Retinal pigment epithelial cell (primary cell): ENCODE measurements around the gene STT3B.

Experiments used
- DNase-seq: peaks from one replicate; pipeline ENCODE4 v3.0.0-alpha.2; 2010; ENCODE audit warnings: low read depth
- H3K4me3 ChIP-seq: 2 replicates; pipeline ENCODE4 v1.5.1; 2011; ENCODE audit warnings: mild to moderate bottlenecking, low read length, control low read depth, moderate library complexity
- CTCF ChIP-seq: conservative IDR thresholded peaks from 2 replicates; pipeline ENCODE4 v1.5.1; 2011; ENCODE audit warnings: low read depth, low read length, control low read depth, inconsistent platforms

The STT3B gene

GRCh38 chr3:31659246-31659645 is 126.5 kb downstream of the STT3B start:
- no peak overlapping the region for H3K4me3 ChIP-seq
- TF ChIP-seq CTCF, result no peak
- DNase-seq, result no peak

GRCh38 chr3:31661286-31661685 is 128.6 kb downstream of the STT3B start:
- no peak for TF ChIP-seq CTCF
- no peak overlapping the region for H3K4me3 ChIP-seq

GRCh38 chr3:31661993-31662670 is 129.4 kb downstream of the STT3B start:
- no peak for DNase-seq
- H3K4me3 ChIP-seq, result no peak overlapping the region
- no peak for TF ChIP-seq CTCF

More at GRCh38 chr3:31661286-31661685, 128.6 kb downstream of the STT3B start:
- DNase-seq, result no peak

GRCh38 chr3:31664031-31664430 is 131.3 kb downstream of the STT3B start:
- DNase-seq, result no peak
- TF ChIP-seq CTCF, result no peak
- no peak overlapping the region for H3K4me3 ChIP-seq

GRCh38 chr3:31667582-31667981 is 134.9 kb downstream of the STT3B start:
- no peak overlapping the region for H3K4me3 ChIP-seq
- no peak for DNase-seq
- TF ChIP-seq CTCF, result no peak

- DNase-seq, result no peak
- H3K4me3 ChIP-seq, result no peak overlapping the region
- TF ChIP-seq CTCF, result no peak
Observed at GRCh38 chr3:31668242-31668641, 135.5 kb downstream of the STT3B start.

GRCh38 chr3:31670136-31670535 is 137.4 kb downstream of the STT3B start:
- no peak for DNase-seq
- no peak overlapping the region for H3K4me3 ChIP-seq
- TF ChIP-seq CTCF, result no peak
